ENCODE data around the gene ZMIZ1.

Gene ZMIZ1

DNA sequence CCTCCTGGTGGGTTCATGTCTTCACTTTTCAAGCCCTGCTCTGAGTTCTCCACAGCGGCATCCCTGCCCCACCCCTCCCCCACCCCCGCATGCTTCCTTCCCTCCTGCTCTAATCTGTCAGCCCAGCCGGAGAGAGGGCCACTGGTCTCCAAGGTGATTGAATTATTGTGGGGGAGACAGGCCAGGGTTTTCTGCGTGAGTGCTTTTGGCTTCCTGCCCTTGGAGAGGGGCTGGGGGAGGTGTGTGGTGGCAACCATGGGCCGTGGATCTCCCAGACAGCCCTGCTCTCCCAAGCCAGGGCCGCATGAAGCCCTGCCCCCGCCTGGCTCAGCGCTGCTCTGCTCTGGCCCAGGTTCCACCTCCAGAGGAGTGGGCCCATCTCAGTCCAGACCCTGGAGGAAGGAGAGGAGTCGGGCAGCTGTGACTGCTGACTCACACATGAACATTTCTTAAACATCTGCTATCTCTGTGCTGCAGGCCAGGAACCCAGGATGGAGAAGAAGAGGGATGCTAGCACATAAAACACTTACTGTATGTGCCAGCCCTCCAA is 109.9 kb downstream of the ZMIZ1 start:
- peak in 1 of 2 donors; percentile 32 for DNase-seq

GRCh38 chr10:79179164-79179956 is 110.6 kb downstream of the ZMIZ1 start:
- peak; percentile 25 to 39 for DNase-seq

DNA sequence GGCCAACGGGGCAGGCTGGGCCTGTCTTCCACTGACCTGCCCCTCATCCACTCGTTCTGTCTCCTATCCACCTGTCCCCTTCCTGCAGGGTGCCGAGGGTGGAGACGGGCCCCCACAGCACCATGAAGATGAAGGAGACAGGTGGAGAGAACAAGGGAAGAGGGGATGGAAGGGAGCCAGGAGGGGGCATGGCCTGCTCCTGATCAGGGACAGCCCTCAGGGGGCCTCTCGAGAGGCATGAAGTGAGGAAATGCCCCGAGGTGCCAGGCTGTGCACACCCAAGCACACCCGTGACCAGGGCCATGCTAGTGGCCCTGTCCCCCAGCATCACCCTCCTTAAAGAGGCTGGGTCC is 111.2 kb downstream of the ZMIZ1 start:
- no peak for DNase-seq

GRCh38 chr10:79180414-79181221 is 111.9 kb downstream of the ZMIZ1 start:
- DNase-seq: peak; percentile 78 to 90

- no peak for DNase-seq
These were observed 112.5 kb downstream of the ZMIZ1 start for GRCh38 chr10:79181227-79181626.

GRCh38 chr10:79181698-79182521 is 113.1 kb downstream of the ZMIZ1 start:
- peak in 1 of 2 donors; percentile 29 for DNase-seq

DNA sequence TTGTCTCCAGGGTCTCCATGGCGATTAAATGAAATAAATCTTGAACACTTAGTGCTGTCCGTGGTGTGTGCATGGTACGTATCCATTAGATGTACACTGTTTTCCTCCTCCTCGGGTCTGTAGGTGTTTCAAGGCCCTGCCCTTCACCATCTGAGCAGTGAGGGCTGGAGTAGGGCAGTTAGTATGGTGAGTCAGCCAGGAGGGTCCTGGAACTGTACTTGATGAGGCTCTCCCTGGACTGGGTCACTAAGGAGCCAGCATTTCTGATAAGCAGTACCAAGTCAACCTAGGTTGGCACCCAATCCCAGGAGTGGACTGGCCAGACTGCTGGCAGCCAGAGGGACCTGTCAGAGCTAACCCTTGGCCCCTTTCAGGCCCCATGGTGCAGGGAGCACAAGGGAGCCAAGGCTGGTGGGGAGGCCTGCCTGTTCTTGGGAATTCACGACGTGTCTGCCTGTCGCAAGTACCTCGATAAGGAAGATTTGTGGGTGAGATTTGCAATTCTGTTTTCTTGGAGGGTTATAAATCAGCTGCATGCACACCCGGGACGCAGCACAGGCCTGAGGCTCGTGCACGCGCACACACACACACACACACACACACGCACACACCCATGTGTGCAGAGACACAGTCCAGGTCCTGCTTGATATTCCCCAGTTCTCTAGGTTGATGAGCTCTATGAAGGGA is 114.2 kb downstream of the ZMIZ1 start:
- no peak for DNase-seq

GRCh38 chr10:79183468-79183865 is 114.7 kb downstream of the ZMIZ1 start:
- DNase-seq: no peak

- no peak for DNase-seq
These were observed 115.4 kb downstream of the ZMIZ1 start for GRCh38 chr10:79184145-79184625.

- DNase-seq: no peak
These were observed 115.9 kb downstream of the ZMIZ1 start for GRCh38 chr10:79184657-79185056.

DNA sequence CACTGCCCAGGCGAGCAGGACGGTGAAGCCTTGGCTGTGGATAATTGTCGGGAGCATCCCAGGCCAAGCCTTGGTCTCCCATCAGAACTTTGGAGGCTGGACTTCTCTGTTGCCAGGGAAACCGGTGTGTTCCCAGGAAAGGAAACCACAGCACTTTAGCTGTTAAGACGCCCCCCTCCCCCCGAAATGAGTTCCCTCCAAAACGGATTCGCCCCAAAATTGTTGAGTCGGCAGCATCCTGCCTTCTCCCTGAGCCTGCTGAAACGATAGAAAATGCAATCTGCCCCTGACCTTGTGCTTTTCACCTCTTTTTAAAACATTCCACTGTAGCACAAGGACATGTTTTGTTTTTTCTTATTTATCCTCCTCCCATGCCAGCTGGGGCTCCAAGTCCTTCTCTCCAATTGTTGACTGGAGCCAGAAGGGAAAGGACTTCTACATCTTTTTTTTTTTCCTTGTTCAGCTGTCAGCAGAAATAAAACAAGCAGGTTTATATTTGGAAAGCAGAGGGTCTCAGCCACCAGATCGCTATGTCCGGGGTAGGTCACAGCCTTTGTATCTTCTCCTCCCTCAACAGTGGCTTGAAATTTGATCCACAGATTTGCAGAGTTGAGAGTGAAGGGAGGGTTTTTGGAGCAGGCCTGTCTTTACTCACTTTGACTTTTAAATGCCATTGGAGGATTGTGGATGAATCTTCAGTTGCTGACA is 116.5 kb downstream of the ZMIZ1 start:
- no peak for DNase-seq

DNA sequence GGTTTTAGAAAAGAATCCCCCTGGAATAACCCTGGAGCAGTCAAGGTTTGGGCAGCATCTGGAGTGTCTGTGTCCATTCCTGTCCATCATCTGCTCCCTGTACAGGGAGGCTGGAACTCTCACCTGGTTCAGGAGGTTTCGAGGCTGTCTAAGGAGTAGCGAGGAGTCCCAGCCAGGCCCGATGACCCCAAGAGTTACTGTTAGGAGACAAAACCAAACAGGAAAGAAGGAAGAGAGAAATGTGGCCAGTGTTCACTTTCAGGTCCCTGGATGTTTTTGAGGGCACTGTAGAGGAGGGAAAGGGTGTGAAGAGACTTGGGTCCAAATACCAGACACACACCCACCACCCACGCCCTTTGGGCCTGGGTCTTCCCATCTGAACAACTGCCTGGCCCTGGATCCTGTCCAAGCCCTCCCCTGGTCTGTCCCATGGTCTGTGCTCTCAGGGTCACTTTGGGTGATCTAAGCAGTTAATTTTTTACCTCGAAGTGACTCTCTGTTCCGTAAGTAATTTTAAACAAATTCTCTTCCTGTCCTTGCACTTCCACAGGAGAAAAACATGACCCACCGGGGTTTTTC is 117.1 kb downstream of the ZMIZ1 start:
- no peak for DNase-seq

- DNase-seq: no peak
These were observed 117.8 kb downstream of the ZMIZ1 start for GRCh38 chr10:79186486-79187120.

GRCh38 chr10:79187121-79187940 is 118.6 kb downstream of the ZMIZ1 start:
- peak; percentile 58 to 77 for DNase-seq

GRCh38 chr10:79188154-79188965 is 119.6 kb downstream of the ZMIZ1 start:
- DNase-seq: peak; percentile 31 to 73

DNA sequence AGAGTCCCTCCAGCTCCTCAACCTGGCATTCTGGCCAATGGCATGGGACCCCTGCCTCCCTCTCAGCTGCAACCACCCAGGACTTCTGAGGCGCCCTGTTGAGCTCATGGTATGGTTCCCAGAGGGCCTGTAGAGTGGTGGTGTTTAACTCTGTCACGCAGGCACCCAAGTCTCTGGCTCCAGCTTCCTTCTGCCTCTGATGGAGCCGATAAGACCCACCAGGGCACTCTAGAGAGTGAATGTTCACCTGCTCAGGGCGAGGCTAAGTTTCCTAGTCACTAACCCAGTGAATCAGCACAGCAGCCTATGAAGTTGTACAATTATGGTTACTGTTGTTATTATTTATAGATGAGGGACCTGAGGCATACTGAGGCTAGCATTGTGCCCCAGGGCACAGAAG is 120.4 kb downstream of the ZMIZ1 start:
- no peak for DNase-seq

- DNase-seq: peak; percentile 14 to 42
These were observed 121.2 kb downstream of the ZMIZ1 start for GRCh38 chr10:79189853-79190435.

- DNase-seq: no peak
These were observed 122.0 kb downstream of the ZMIZ1 start for GRCh38 chr10:79190740-79191261.

All from inflammatory macrophage treated with lipopolysaccharide for 1 hour (primary cell).